Adipocyte (in vitro differentiated cells): ENCODE results near the gene AZIN2.
"Not testable (repeated sequence)": the region's sequence is repeated elsewhere in the genome, so short reads cannot be mapped to it uniquely, and the experiment has no call there.

Experiments
- DNase-seq: peaks from one replicate; pipeline ENCODE4 v3.0.0-alpha.2; 2015; ENCODE audit warnings: low read depth
- H3K27me3 ChIP-seq: replicated peaks from 2 replicates; pipeline ENCODE4 v1.7.0; 2013; ENCODE audit warnings: mild to moderate bottlenecking, low read length, moderate library complexity; ENCODE audit not compliant: control insufficient read depth, insufficient read depth
- H3K36me3 ChIP-seq: 2 replicates; pipeline ENCODE4 v1.7.0; 2013; ENCODE audit warnings: low read length, mild to moderate bottlenecking, moderate library complexity; ENCODE audit not compliant: control insufficient read depth, insufficient read depth, severe bottlenecking
- H3K4me1 ChIP-seq: 2 replicates; pipeline ENCODE4 v1.7.0; 2013; ENCODE audit warnings: mild to moderate bottlenecking, low read length, moderate library complexity; ENCODE audit not compliant: control insufficient read depth, insufficient read depth
- H3K4me3 ChIP-seq: 2 replicates; pipeline ENCODE4 v1.7.0; 2013; ENCODE audit warnings: mild to moderate bottlenecking, low read length, moderate library complexity
- H3K9ac ChIP-seq: 2 replicates; pipeline ENCODE4 v1.7.0; 2013; ENCODE audit warnings: mild to moderate bottlenecking, low read length, moderate library complexity
- H3K9me3 ChIP-seq: 2 replicates; pipeline ENCODE4 v1.7.0; 2013; ENCODE audit warnings: mild to moderate bottlenecking, low read length, moderate library complexity; ENCODE audit not compliant: control insufficient read depth

AZIN2 gene

GRCh38 chr1:33120436-33121231 is 39.7 kb downstream of the AZIN2 start:
- no peak overlapping the region for H3K9ac ChIP-seq
- H3K9me3 ChIP-seq: no peaks in the 10 kb centered on the region
- H3K27me3 ChIP-seq: no peaks in the 10 kb centered on the region
- H3K4me3 ChIP-seq: no peak overlapping the region
- no peaks in the 10 kb centered on the region for H3K36me3 ChIP-seq
- DNase-seq: no peak
- H3K4me1 ChIP-seq: no peaks in the 10 kb centered on the region

- no peaks in the 10 kb centered on the region for H3K27me3 ChIP-seq
- H3K9ac ChIP-seq: no peak overlapping the region
Measured at GRCh38 chr1:33121728-33122127, 40.8 kb downstream of the AZIN2 start.

GRCh38 chr1:33122483-33123178 is 41.7 kb downstream of the AZIN2 start:
- Histone ChIP-seq H3K4me3 (no peak overlapping the region), H3K36me3 (no peaks in the 10 kb centered on the region), H3K4me1 (peaks cover 6% of the 10 kb centered on the region), H3K27me3 (no peaks in the 10 kb centered on the region), H3K9ac (no peak overlapping the region), H3K9me3 (no peaks in the 10 kb centered on the region)
- no peak for DNase-seq

More at GRCh38 chr1:33121728-33122127, 40.8 kb downstream of the AZIN2 start:
- peaks cover 6% of the 10 kb centered on the region for H3K4me1 ChIP-seq
- no peaks in the 10 kb centered on the region for H3K9me3 ChIP-seq
- H3K4me3 ChIP-seq: no peak overlapping the region
- H3K36me3 ChIP-seq: no peaks in the 10 kb centered on the region
- no peak for DNase-seq

GRCh38 chr1:33123266-33123665 is 42.3 kb downstream of the AZIN2 start:
- Histone ChIP-seq H3K4me1 (peaks cover 12% of the 10 kb centered on the region), H3K9me3 (no peaks in the 10 kb centered on the region), H3K27me3 (no peaks in the 10 kb centered on the region), H3K4me3 (no peak overlapping the region), H3K9ac (no peak overlapping the region), H3K36me3 (no peaks in the 10 kb centered on the region)
- DNase-seq: no peak

GRCh38 chr1:33124647-33125046 is 43.7 kb downstream of the AZIN2 start:
- H3K9me3 ChIP-seq, H3K4me3 ChIP-seq, H3K27me3 ChIP-seq, H3K36me3 ChIP-seq, DNase-seq, H3K9ac ChIP-seq: not testable (repeated sequence)
- H3K4me1 ChIP-seq: peaks cover 13% of the 10 kb centered on the region

- DNase-seq: no peak
- peaks cover 13% of the 10 kb centered on the region for H3K4me1 ChIP-seq
- peak overlapping the region; percentile 93 for H3K4me3 ChIP-seq
- no peaks in the 10 kb centered on the region for H3K27me3 ChIP-seq
- no peaks in the 10 kb centered on the region for H3K9me3 ChIP-seq
- H3K36me3 ChIP-seq: no peaks in the 10 kb centered on the region
- H3K9ac ChIP-seq: peak overlapping the region; percentile 94
Measured at GRCh38 chr1:33126411-33127000, 45.6 kb downstream of the AZIN2 start.

GRCh38 chr1:33127001-33127823 is 46.3 kb downstream of the AZIN2 start:
- H3K9me3 ChIP-seq: no peaks in the 10 kb centered on the region
- DNase-seq: peak; percentile 100
- H3K4me1 ChIP-seq: peaks cover 13% of the 10 kb centered on the region
- H3K4me3 ChIP-seq: peak overlapping the region; percentile 93
- H3K36me3 ChIP-seq: no peaks in the 10 kb centered on the region
- no peaks in the 10 kb centered on the region for H3K27me3 ChIP-seq
- peak overlapping the region; percentile 94 for H3K9ac ChIP-seq

GRCh38 chr1:33128781-33129180 is 47.8 kb downstream of the AZIN2 start:
- no peaks in the 10 kb centered on the region for H3K27me3 ChIP-seq
- no peaks in the 10 kb centered on the region for H3K36me3 ChIP-seq
- H3K4me1 ChIP-seq: peaks cover 13% of the 10 kb centered on the region
- H3K4me3 ChIP-seq: no peak overlapping the region
- no peak overlapping the region for H3K9ac ChIP-seq
- H3K9me3 ChIP-seq: no peaks in the 10 kb centered on the region
- DNase-seq: no peak

- Histone ChIP-seq H3K9me3 (no peaks in the 10 kb centered on the region), H3K4me1 (peaks cover 13% of the 10 kb centered on the region), H3K27me3 (peaks cover 3% of the 10 kb centered on the region), H3K4me3 (no peak overlapping the region), H3K36me3 (no peaks in the 10 kb centered on the region), H3K9ac (no peak overlapping the region)
- no peak for DNase-seq
Measured at GRCh38 chr1:33130297-33130696, 49.3 kb downstream of the AZIN2 start.

- Histone ChIP-seq H3K36me3 (no peaks in the 10 kb centered on the region), H3K9me3 (no peaks in the 10 kb centered on the region), H3K4me3 (no peak overlapping the region), H3K4me1 (peaks cover 11% of the 10 kb centered on the region), H3K9ac (no peak overlapping the region), H3K27me3 (peaks cover 3% of the 10 kb centered on the region)
- no peak for DNase-seq
Measured at GRCh38 chr1:33131191-33131590, 50.2 kb downstream of the AZIN2 start.

GRCh38 chr1:33132549-33132948 is 51.6 kb downstream of the AZIN2 start:
- DNase-seq: no peak

More at GRCh38 chr1:33132549-33132948, 51.6 kb downstream of the AZIN2 start:
- Histone ChIP-seq H3K27me3 (peaks cover 3% of the 10 kb centered on the region), H3K9me3 (no peaks in the 10 kb centered on the region), H3K4me3 (no peak overlapping the region), H3K9ac (no peak overlapping the region), H3K36me3 (no peaks in the 10 kb centered on the region), H3K4me1 (peaks cover 7% of the 10 kb centered on the region)
